Breast epithelium (tissue), 4 donors: ENCODE results near the gene ATG16L1. TPM values are rescaled to one million over a fixed set of nuclear protein-coding genes. Genes with fewer than 3 reads are reported as not detected.

Experiments
- DNase-seq, 2 donors: peaks; one replicate each; pipeline ENCODE4 v3.0.0-alpha.2; 2019; ENCODE audit warnings: low spot score in 2 of 2
- H3K27ac ChIP-seq, 2 donors: fragments of 200-600 bp; sonication (generic) in 1 of 2; one replicate each; pipeline ENCODE4 v1.5.1; 2016 to 2019; ENCODE audit warnings: mild to moderate bottlenecking in 1 of 2
- H3K27me3 ChIP-seq, 2 donors: fragments of 200-600 bp; sonication (generic) in 1 of 2; one replicate each; pipeline versions ENCODE4 v1.5.1 to v1.6.0; 2017 to 2019; ENCODE audit warnings: control low read depth in 1 of 2, mild to moderate bottlenecking in 1 of 2
- H3K36me3 ChIP-seq: fragments of 200-600 bp; one replicate; pipeline ENCODE4 v1.5.1; 2019
- H3K4me1 ChIP-seq, 2 donors: fragments of 200-600 bp; sonication (generic); one replicate each; pipeline ENCODE4 v1.5.1; 2016 to 2019; ENCODE audit warnings: control low read depth in 1 of 2
- H3K4me3 ChIP-seq, 3 donors: fragments of 200-600 bp; sonication (generic); 1 replicate in 2 of 3; 2 replicates in 1 of 3; pipeline ENCODE4 v1.5.1; 2016 to 2019; ENCODE audit warnings: mild to moderate bottlenecking in 3 of 3, moderate library complexity in 2 of 3
- H3K9me3 ChIP-seq, 2 donors: fragments of 200-600 bp; sonication (generic) in 1 of 2; one replicate each; pipeline ENCODE4 v1.5.1; 2016 to 2019; ENCODE audit warnings: control low read depth in 1 of 2
- POLR2A ChIP-seq: fragments of 450-650 bp; IDR thresholded peaks from one replicate; pipeline ENCODE4 v1.6.1; 2016; ENCODE audit warnings: antibody characterized with exemption, mild to moderate bottlenecking, moderate library complexity
- POLR2AphosphoS5 ChIP-seq, 3 donors: sonication (generic); formaldehyde crosslinking; IDR thresholded peaks; one replicate each; pipeline ENCODE4 v1.6.1; 2017; ENCODE audit warnings: antibody characterized with exemption in 3 of 3
- intact Hi-C: fragments of 100-400 bp; cut with DNase I; formaldehyde crosslinking; loops from one replicate; pipeline ENCODE4 v1.15.1; 2023; ENCODE audit warnings: low total_unique reads
- total RNA-seq, 3 donors: library from RNA; depleted of rRNA; stranded (reverse); fragments of >200 nt; gene quantifications; one replicate each; pipeline ENCODE4 v1.1.0, GENCODE V29; 2016
- TF ChIP-seq, protein P1 (sequence below), 3 donors: fragments of 450-650 bp; IDR thresholded peaks; one replicate each; pipeline ENCODE4 v1.5.1; 2016 to 2017; ENCODE audit warnings: antibody characterized with exemption in 3 of 3, mild to moderate bottlenecking in 3 of 3, moderate library complexity in 3 of 3

Gene ATG16L1
- total RNA-seq, 3 donors from 2014 or later: 19.5 to 61.9 (median 46.0) TPM

DNA sequence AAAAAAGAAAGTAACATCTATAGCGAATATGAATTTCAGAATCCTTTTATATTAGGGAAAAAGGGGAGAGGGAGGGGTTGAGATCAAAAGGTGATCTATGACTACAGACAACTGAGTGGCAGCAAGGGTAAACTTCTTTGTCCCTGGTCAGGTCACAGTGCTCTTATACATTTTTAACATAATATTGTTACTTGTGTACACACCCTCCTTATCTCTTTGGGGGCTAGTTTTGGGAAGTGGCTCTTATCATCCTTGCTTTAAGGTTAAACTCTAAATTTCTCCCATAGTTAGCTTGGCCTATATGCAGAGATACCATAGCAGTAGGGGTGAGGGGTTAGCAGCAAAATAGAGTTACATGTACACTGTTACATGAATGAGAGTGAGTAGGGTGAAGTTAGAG lies 31.6 kb upstream of the ATG16L1 start:
- Histone ChIP-seq H3K27ac (no peak overlapping the region), H3K4me1 (no peaks in the 10 kb centered on the region), H3K9me3 (no peaks in the 10 kb centered on the region), H3K4me3 (no peak overlapping the region), H3K27me3 (no peaks in the 10 kb centered on the region), H3K36me3 (no peaks in the 10 kb centered on the region)
- TF ChIP-seq POLR2AphosphoS5 (IDR thresholded peaks at IDR 0.05): no peak
- intact Hi-C loops: no loop called here
- DNase-seq: no peak

- H3K4me3 ChIP-seq: no peak overlapping the region
- H3K4me1 ChIP-seq: no peaks in the 10 kb centered on the region
- TF ChIP-seq, protein P1, sequence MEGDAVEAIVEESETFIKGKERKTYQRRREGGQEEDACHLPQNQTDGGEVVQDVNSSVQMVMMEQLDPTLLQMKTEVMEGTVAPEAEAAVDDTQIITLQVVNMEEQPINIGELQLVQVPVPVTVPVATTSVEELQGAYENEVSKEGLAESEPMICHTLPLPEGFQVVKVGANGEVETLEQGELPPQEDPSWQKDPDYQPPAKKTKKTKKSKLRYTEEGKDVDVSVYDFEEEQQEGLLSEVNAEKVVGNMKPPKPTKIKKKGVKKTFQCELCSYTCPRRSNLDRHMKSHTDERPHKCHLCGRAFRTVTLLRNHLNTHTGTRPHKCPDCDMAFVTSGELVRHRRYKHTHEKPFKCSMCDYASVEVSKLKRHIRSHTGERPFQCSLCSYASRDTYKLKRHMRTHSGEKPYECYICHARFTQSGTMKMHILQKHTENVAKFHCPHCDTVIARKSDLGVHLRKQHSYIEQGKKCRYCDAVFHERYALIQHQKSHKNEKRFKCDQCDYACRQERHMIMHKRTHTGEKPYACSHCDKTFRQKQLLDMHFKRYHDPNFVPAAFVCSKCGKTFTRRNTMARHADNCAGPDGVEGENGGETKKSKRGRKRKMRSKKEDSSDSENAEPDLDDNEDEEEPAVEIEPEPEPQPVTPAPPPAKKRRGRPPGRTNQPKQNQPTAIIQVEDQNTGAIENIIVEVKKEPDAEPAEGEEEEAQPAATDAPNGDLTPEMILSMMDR (IDR thresholded peaks at IDR 0.05): no peak
- TF ChIP-seq POLR2AphosphoS5 (IDR thresholded peaks at IDR 0.05) (no peak), POLR2A (no peak)
- intact Hi-C loops: no loop called here
- DNase-seq: no peak
- no peaks in the 10 kb centered on the region for H3K36me3 ChIP-seq
- H3K9me3 ChIP-seq: no peaks in the 10 kb centered on the region
- H3K27me3 ChIP-seq: no peaks in the 10 kb centered on the region
- no peak overlapping the region for H3K27ac ChIP-seq
These were observed 30.0 kb upstream of the ATG16L1 start for GRCh38 chr2:233221378-233222063.

- intact Hi-C loops: no loop called here
- H3K4me1 ChIP-seq: no peaks in the 10 kb centered on the region
- H3K4me3 ChIP-seq: no peak overlapping the region
- no peaks in the 10 kb centered on the region for H3K36me3 ChIP-seq
- H3K27me3 ChIP-seq: no peaks in the 10 kb centered on the region
- TF ChIP-seq POLR2A: no peak
- H3K27ac ChIP-seq: no peak overlapping the region
- DNase-seq: no peak
- H3K9me3 ChIP-seq: no peaks in the 10 kb centered on the region
These were observed 28.2 kb upstream of the ATG16L1 start for GRCh38 chr2:233223059-233223894.

- H3K36me3 ChIP-seq: no peaks in the 10 kb centered on the region
- intact Hi-C loops: no loop called here
- no peaks in the 10 kb centered on the region for H3K9me3 ChIP-seq
- H3K27ac ChIP-seq: no peak overlapping the region
- H3K4me1 ChIP-seq: no peaks in the 10 kb centered on the region
- H3K4me3 ChIP-seq: no peak overlapping the region
- no peaks in the 10 kb centered on the region for H3K27me3 ChIP-seq
- DNase-seq: no peak
- TF ChIP-seq POLR2A: no peak
- TF ChIP-seq, protein P1 (IDR thresholded peaks at IDR 0.05): no peak
- TF ChIP-seq POLR2AphosphoS5 (IDR thresholded peaks at IDR 0.05): no peak
These were observed 26.0 kb upstream of the ATG16L1 start for GRCh38 chr2:233225230-233226068.

- TF ChIP-seq POLR2A: no peak
- Histone ChIP-seq H3K27me3 (no peaks in the 10 kb centered on the region), H3K9me3 (no peaks in the 10 kb centered on the region), H3K27ac (no peak overlapping the region), H3K4me1 (no peaks in the 10 kb centered on the region), H3K4me3 (no peak overlapping the region), H3K36me3 (no peaks in the 10 kb centered on the region)
- DNase-seq: no peak
- intact Hi-C loops: no loop called here
These were observed 24.9 kb upstream of the ATG16L1 start for GRCh38 chr2:233226511-233227031.

GRCh38 chr2:233227346-233227978 lies 24.0 kb upstream of the ATG16L1 start:
- no peak for TF ChIP-seq POLR2A
- TF ChIP-seq, protein P1 (IDR thresholded peaks at IDR 0.05): no peak
- no peak for TF ChIP-seq POLR2AphosphoS5 (IDR thresholded peaks at IDR 0.05)
- intact Hi-C loops: no loop called here
- H3K27ac ChIP-seq: no peak overlapping the region
- H3K27me3 ChIP-seq: no peaks in the 10 kb centered on the region
- no peaks in the 10 kb centered on the region for H3K9me3 ChIP-seq
- no peaks in the 10 kb centered on the region for H3K4me1 ChIP-seq
- H3K36me3 ChIP-seq: no peaks in the 10 kb centered on the region
- DNase-seq: no peak
- no peak overlapping the region for H3K4me3 ChIP-seq
